ENCODE data around the gene QKI.

Gene QKI

DNA sequence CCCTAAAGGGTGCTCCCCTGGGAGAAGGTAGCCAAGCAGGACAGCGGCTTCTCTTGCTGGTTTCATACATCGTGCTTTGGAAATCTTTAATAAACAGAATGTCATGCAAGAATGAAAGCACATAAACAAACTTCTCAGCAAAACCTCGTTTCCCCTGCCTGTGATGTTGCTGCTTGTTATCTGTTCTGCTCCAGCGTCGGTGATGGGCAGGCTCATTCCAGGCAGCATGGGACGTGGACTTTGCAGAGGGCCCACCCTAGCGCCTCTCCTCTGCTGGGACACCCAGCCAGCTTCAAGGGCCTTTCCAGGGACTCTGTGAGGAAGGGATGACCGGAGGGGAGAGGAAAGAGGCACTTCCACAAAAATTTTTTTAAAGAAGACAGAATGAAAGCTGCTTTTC lies 197.7 kb downstream of the QKI start:
- H3K4me3 ChIP-seq (ENCODE audit: low read depth, low read length), result no peak overlapping the region
- TF ChIP-seq, protein P1, sequence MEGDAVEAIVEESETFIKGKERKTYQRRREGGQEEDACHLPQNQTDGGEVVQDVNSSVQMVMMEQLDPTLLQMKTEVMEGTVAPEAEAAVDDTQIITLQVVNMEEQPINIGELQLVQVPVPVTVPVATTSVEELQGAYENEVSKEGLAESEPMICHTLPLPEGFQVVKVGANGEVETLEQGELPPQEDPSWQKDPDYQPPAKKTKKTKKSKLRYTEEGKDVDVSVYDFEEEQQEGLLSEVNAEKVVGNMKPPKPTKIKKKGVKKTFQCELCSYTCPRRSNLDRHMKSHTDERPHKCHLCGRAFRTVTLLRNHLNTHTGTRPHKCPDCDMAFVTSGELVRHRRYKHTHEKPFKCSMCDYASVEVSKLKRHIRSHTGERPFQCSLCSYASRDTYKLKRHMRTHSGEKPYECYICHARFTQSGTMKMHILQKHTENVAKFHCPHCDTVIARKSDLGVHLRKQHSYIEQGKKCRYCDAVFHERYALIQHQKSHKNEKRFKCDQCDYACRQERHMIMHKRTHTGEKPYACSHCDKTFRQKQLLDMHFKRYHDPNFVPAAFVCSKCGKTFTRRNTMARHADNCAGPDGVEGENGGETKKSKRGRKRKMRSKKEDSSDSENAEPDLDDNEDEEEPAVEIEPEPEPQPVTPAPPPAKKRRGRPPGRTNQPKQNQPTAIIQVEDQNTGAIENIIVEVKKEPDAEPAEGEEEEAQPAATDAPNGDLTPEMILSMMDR (IDR thresholded peaks at IDR 0.05; ENCODE audit: borderline replicate concordance, insufficient read depth, low read depth, low read length), result no peak

DNA sequence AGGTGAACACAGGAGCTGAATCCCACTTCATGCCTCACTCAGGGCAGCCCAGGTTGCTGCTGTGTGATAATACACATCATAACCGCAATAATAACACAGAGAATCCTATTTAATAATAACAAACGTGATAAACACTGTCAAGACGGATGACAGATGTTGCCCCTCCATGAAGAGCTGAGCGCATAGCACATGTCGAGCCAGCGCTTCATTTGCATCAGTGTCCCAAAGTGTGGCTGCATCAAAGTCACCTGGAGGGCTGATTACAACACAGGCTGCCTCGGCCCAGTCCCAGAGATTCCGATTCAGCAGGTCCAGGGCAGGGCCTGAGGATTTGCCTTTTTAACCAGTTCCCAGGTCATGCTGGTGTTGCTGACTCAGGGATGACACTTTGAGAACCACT lies 198.5 kb downstream of the QKI start:
- TF ChIP-seq, protein P1 (IDR thresholded peaks at IDR 0.05; ENCODE audit: borderline replicate concordance, insufficient read depth, low read depth, low read length), result no peak
- H3K4me3 ChIP-seq (ENCODE audit: low read depth, low read length), result no peak overlapping the region

DNA sequence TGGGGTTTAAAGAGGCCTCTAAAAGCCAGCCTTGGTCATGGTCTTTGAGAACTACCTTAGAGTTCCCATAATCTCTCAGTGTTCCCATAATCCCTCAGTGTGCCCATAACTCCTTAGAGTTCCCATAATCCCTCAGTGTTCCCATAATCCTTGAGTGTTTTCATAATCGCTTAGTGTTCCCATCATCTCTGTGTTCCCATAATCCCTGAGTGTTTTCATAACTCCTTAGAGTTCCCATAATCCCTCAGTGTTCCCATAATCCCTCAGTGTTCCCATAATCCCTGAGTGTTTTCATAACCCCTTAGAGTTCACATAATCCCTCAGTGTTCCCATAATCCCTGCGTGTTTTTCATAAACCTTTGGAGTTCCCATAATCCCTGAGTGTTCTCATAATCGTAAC lies 199.2 kb downstream of the QKI start:
- H3K4me3 ChIP-seq (ENCODE audit: low read depth, low read length), result no peak overlapping the region
- TF ChIP-seq, protein P1 (IDR thresholded peaks at IDR 0.05; ENCODE audit: borderline replicate concordance, insufficient read depth, low read depth, low read length), result no peak

- H3K4me3 ChIP-seq (ENCODE audit: low read depth, low read length), result no peak overlapping the region
- TF ChIP-seq, protein P1 (IDR thresholded peaks at IDR 0.05; ENCODE audit: borderline replicate concordance, insufficient read depth, low read depth, low read length), result no peak
These were observed 201.9 kb downstream of the QKI start for GRCh38 chr6:163616452-163616851.

GRCh38 chr6:163617549-163617948 lies 203.0 kb downstream of the QKI start:
- no peak overlapping the region for H3K4me3 ChIP-seq (ENCODE audit: low read depth, low read length)
- TF ChIP-seq, protein P1 (IDR thresholded peaks at IDR 0.05; ENCODE audit: borderline replicate concordance, insufficient read depth, low read depth, low read length), result no peak

- TF ChIP-seq, protein P1 (IDR thresholded peaks at IDR 0.05; ENCODE audit: borderline replicate concordance, insufficient read depth, low read depth, low read length), result no peak
- no peak overlapping the region for H3K4me3 ChIP-seq (ENCODE audit: low read depth, low read length)
These were observed 205.6 kb downstream of the QKI start for GRCh38 chr6:163620101-163620500.

DNA sequence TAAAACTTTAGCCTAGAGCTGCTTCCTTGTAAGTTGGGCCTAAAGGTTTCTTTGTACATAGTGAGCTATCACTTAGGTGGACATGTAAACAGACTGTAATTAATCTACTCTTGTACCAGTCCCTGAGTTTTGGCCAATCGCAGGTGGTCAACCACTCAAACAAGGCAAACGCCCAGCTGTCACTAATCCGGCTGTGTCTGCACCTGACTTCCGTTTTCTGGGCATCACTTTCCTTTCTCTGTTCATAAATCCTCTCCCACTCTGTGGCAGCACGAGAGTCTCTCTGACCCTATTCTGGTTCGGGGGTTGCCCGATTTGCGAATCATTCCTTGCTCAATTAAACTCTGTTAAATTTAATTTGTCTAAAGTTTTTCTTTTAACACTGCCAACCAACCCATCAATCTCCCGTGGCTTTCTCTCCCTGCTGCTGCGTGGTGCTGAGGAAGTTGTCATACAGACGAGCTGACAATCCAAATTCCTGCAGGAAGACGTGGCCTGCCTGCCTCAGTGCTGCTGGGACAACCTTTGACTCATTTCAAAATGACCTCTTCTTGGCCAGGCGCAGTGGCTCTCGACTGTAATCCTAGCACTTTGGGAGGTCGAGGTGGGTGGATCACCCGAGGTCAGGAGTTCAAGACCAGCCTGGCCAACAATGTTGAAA lies 206.3 kb downstream of the QKI start:
- H3K4me3 ChIP-seq (ENCODE audit: low read depth, low read length), result no peak overlapping the region
- TF ChIP-seq, protein P1 (IDR thresholded peaks at IDR 0.05; ENCODE audit: borderline replicate concordance, insufficient read depth, low read depth, low read length), result no peak
